Transverse colon (tissue), 4 donors: ENCODE data around the gene UBE2V1. TPM values are rescaled to one million over a fixed set of nuclear protein-coding genes. Genes with fewer than 3 reads are reported as not detected.

Experiments used
- DNase-seq: peaks from one replicate; pipeline ENCODE4 v3.0.0-alpha.2; 2019
- H3K27ac ChIP-seq, 4 donors: fragments of 200-600 bp; sonication (generic); 2 replicates each; pipeline ENCODE4 v1.5.1; 2016 to 2018; ENCODE audit warnings: inconsistent platforms in 4 of 4
- H3K27me3 ChIP-seq: fragments of 200-600 bp; sonication (generic); 2 replicates; pipeline ENCODE4 v1.5.1; 2017; ENCODE audit warnings: inconsistent platforms
- H3K36me3 ChIP-seq, 4 donors: fragments of 200-600 bp; sonication (generic); 2 replicates each; pipeline ENCODE4 v1.5.1; 2017 to 2019; ENCODE audit warnings: inconsistent platforms in 4 of 4
- H3K4me1 ChIP-seq, 4 donors: fragments of 200-600 bp; sonication (generic); 2 replicates each; pipeline ENCODE4 v1.5.1; 2017 to 2020; ENCODE audit warnings: inconsistent platforms in 4 of 4
- H3K4me3 ChIP-seq, 4 donors: fragments of 200-600 bp; sonication (generic); 1 replicate in 1 of 4; 2 replicates in 3 of 4; pipeline versions ENCODE4 v1.5.1 to v1.6.1; 2017 to 2019; ENCODE audit warnings: inconsistent platforms in 4 of 4
- H3K9me3 ChIP-seq, 2 donors: fragments of 200-600 bp; sonication (generic); 2 replicates each; pipeline ENCODE4 v1.5.1; 2017 to 2019; ENCODE audit warnings: inconsistent platforms in 2 of 2
- CTCF ChIP-seq, 5 experiments: fragments of 200-600 bp in 3 of 5; fragments of 450-650 bp in 2 of 5; sonication (generic) in 3 of 5; IDR thresholded peaks; 1 replicate in 2 of 5; 2 replicates in 3 of 5; pipeline ENCODE4 v1.5.1; 2016 to 2017; ENCODE audit warnings: antibody characterized with exemption in 5 of 5, inconsistent platforms in 3 of 5, mild to moderate bottlenecking in 2 of 5, moderate library complexity in 1 of 5
- EP300 ChIP-seq: sonication (generic); formaldehyde crosslinking; IDR thresholded peaks from one replicate; pipeline ENCODE4 v1.6.1; 2017; ENCODE audit warnings: antibody characterized with exemption, low read depth
- POLR2A ChIP-seq: fragments of 450-650 bp; IDR thresholded peaks from one replicate; pipeline ENCODE4 v1.6.1; 2016; ENCODE audit warnings: antibody characterized with exemption, mild to moderate bottlenecking, moderate library complexity
- POLR2AphosphoS5 ChIP-seq, 3 donors: sonication (generic); formaldehyde crosslinking; IDR thresholded peaks; one replicate each; pipeline ENCODE4 v1.6.1; 2016; ENCODE audit warnings: antibody characterized with exemption in 3 of 3
- WGBS, 2 donors: methylation state at CpG; one replicate each; pipeline ENCODE4 v1.1.5; 2018; ENCODE audit warnings: low coverage in 1 of 2; 5-methylcytosine and 5-hydroxymethylcytosine counted together
- in situ Hi-C, 4 donors: fragments of 200-750 bp; cut with MboI; loops; one replicate each; pipeline versions ENCODE4 v1.15.0 to v1.15.1; 2017; ENCODE audit warnings: low sequenced_read_pairs in 3 of 4, low pct_ligation_motif_present in 1 of 4, low pct_unique_long_range_greater_than_20kb in 1 of 4
- intact Hi-C: fragments of 100-400 bp; cut with DNase I; formaldehyde crosslinking; loops from one replicate; pipeline ENCODE4 v1.15.1; 2023; ENCODE audit warnings: low total_unique reads
- total RNA-seq, 4 donors: library from RNA; depleted of rRNA; stranded (reverse); fragments of >200 nt; gene quantifications; one replicate each; pipeline ENCODE4 v1.1.0, GENCODE V29; 2016

Gene UBE2V1
- total RNA-seq, 4 donors from 2014 or later: 23.7 to 104 (median 62.8) TPM

GRCh38 chr20:50125279-50125678, 12.3 kb upstream of the UBE2V1 start:
- intact Hi-C loops (no loop called here), in situ Hi-C loops (no loop called here)
- Histone ChIP-seq H3K9me3 (no peaks in the 10 kb centered on the region), H3K27ac (no peak overlapping the region), H3K36me3 (peaks cover 0 to 19% (median 5%) of the 10 kb centered on the region in 4 donors), H3K4me1 (peaks cover 2 to 24% (median 19%) of the 10 kb centered on the region in 4 donors), H3K4me3 (no peak overlapping the region), H3K27me3 (no peaks in the 10 kb centered on the region)
- DNase-seq: no peak
- WGBS, 2 donors: 90 to 94% methylated on average over 2 to 3 of the region's 3 CpGs
- TF ChIP-seq EP300 (no peak), POLR2AphosphoS5 (IDR thresholded peaks at IDR 0.05) (no peak), CTCF (IDR thresholded peaks at IDR 0.05) (no peak), POLR2A (no peak)

GRCh38 chr20:50124496-50124895, 11.5 kb upstream of the UBE2V1 start:
- Histone ChIP-seq H3K36me3 (peaks cover 0 to 19% (median 5%) of the 10 kb centered on the region in 4 donors), H3K4me3 (no peak overlapping the region), H3K27ac (no peak overlapping the region), H3K27me3 (no peaks in the 10 kb centered on the region), H3K9me3 (no peaks in the 10 kb centered on the region), H3K4me1 (peaks cover 2 to 21% (median 18%) of the 10 kb centered on the region in 4 donors)
- in situ Hi-C loops (loop anchor here in 1 of 4 donors (5.0 kb wide), 1 partner anchor 43 kb away; no protein-coding TSS in a partner anchor), intact Hi-C loops (no loop called here)
- WGBS, 2 donors: 93% methylated on average over 9 of the region's 9 CpGs; no CpG with 5 or more reads in 1 of the 2 donors
- DNase-seq: no peak
- TF ChIP-seq POLR2A: no peak
- no peak for TF ChIP-seq CTCF (IDR thresholded peaks at IDR 0.05)
- no peak for TF ChIP-seq EP300
- TF ChIP-seq POLR2AphosphoS5 (IDR thresholded peaks at IDR 0.05): no peak

- no peak overlapping the region for H3K4me3 ChIP-seq
- peaks cover 2 to 19% (median 17%) of the 10 kb centered on the region in 4 donors for H3K4me1 ChIP-seq
- in situ Hi-C loops: loop anchor here in 1 of 4 donors (5.0 kb wide), 1 partner anchor 44 kb away; no protein-coding TSS in a partner anchor
- H3K36me3 ChIP-seq: peaks cover 0 to 18% (median 5%) of the 10 kb centered on the region in 4 donors
- H3K9me3 ChIP-seq: no peaks in the 10 kb centered on the region
- 94 to 97% methylated on average over 4 to 7 of the region's 7 CpGs for WGBS, 2 donors
- no peak for DNase-seq
- H3K27me3 ChIP-seq: no peaks in the 10 kb centered on the region
- no peak for TF ChIP-seq CTCF (IDR thresholded peaks at IDR 0.05)
- intact Hi-C loops: no loop called here
- no peak overlapping the region for H3K27ac ChIP-seq
Observed at GRCh38 chr20:50123418-50123817, 10.5 kb upstream of the UBE2V1 start.

GRCh38 chr20:50122763-50123162, 9.8 kb upstream of the UBE2V1 start:
- intact Hi-C loops (no loop called here), in situ Hi-C loops (loop anchor here in 1 of 4 donors (5.0 kb wide), 1 partner anchor 45 kb away; no protein-coding TSS in a partner anchor)
- DNase-seq: no peak
- WGBS, 2 donors: 81 to 92% methylated on average over 4 of the region's 4 CpGs
- Histone ChIP-seq H3K36me3 (peaks cover 0 to 11% (median 5%) of the 10 kb centered on the region in 4 donors), H3K4me1 (peaks cover 2 to 19% (median 17%) of the 10 kb centered on the region in 4 donors), H3K9me3 (no peaks in the 10 kb centered on the region), H3K27ac (no peak overlapping the region), H3K4me3 (no peak overlapping the region), H3K27me3 (no peaks in the 10 kb centered on the region)
- TF ChIP-seq CTCF (IDR thresholded peaks at IDR 0.05) (no peak), POLR2AphosphoS5 (IDR thresholded peaks at IDR 0.05) (no peak), POLR2A (no peak), EP300 (no peak)
